NT2/D1 (cell line): Measurements from ENCODE around the gene RHOBTB3.
"Not testable (repeated sequence)": the region's sequence is repeated elsewhere in the genome, so short reads cannot be mapped to it uniquely, and the experiment has no call there.

Experiments used
- YY1 ChIP-seq: IDR thresholded peaks from 2 replicates; pipeline ENCODE4 v1.6.1; 2011; ENCODE audit not compliant: insufficient read length, insufficient read depth
- ZNF274 ChIP-seq: IDR thresholded peaks from 2 replicates; pipeline ENCODE4 v1.6.1; 2011; ENCODE audit warnings: mild to moderate bottlenecking, low read depth, low read length

DNA sequence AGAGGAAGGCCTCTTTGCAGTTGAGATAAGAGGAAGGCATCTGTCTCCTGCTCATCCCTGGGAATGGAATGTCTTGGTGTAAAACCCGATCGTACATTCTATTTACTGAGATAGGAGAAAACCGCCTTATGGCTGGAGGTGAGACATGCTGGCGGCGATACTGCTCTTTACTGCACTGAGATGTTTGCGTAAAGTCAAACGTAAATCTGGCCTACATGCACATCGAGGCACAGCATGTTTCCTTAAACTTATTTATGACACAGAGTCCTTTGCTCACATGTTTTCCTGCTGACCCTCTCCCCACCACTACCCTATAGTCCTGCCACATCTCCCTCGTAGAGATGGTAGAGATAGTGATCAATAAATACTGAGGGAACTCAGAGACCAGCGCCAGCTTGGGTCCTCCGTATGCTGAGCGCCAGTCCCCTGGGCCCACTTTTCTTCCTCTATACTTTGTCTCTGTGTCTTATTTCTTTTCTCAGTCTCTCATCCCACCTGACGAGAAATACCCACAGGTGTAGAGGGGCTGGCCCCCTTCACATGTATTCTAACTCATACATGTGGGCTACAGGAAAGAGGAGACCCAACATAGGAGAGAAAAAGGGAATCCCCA lies 80.4 kb downstream of the RHOBTB3 start:
- not testable (repeated sequence) for TF ChIP-seq ZNF274, YY1
